Measurements from ENCODE around the gene ADPRHL1.

ADPRHL1 gene

DNA sequence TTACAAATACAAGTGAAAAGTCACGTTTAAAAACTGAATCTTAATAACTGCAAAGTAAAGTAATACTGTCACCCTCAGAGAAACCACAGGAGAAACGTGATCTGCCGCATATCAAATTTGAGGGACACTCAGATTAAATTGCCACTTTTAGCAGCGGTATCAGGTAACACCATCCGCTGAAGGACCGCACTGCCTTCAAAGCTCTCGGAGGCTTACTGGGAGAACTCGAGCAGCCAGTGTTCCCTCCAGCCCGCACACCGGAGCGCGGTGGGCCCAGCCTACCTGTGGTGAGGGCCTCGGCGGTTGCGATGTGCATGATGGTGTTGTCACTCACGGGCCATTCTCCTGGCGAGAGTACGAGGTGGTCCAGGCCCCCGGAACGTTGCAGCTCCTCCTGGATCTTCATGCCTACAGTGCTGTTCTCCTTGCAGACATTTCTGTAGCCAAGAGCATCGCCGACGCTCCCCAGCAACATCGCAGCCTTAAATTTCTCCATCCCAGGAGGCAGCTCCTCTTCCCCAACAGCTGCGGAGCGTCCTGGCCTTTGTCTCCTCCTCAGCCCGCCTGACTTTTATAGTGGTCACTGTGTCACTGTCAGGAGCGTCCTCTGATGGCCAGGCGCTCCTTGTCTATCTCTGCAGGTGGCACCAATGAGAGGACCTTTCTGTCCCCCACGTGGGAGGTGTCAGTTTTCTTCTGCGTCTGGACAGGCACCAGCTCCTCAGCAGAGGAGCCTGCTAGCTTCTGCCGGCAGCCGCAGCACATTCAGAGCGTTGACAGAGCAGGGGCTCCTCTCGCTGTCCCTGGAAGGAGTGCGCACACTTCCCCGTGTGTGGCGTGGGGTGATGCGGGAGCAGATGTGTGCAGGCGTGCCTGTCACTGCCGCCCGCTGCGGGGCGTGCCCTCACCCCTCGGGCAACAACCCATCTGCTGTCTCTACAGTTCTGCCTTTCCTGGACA is at the start of gene ADPRHL1:
Gene ADPRHL1, minus strand, starts transcription at position 547 of the 960 bp plus-strand sequence. Its CDS starts 51 bp downstream, at position 496.
- DNase-seq (ENCODE audit: low read depth in 2 of 2), result no peak

DNA sequence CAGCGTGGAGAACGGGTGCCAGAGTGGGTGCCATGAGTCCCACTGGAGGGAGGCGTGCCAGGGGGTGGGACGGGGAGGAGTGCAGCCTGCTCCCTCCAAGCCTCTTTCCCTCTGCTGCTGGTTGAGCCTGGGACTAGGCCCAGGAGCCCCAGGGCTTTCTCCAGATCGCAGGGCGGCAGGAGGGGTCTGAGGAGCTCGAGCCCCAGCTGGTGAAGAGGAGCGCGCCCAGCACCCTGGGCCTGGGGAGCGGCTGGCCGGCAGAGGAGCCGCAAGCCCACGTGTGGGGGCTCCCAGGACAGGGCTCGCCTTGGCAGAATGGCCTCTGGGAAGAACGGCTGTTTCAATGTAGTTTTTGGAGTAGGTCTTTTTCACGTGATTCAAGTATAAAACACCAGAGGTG is 49.4 kb upstream of the ADPRHL1 start:
- DNase-seq (ENCODE audit: low read depth in 2 of 2), result no peak

- DNase-seq (ENCODE audit: low read depth in 2 of 2), result no peak
Measured at GRCh38 chr13:113500530-113501265, 47.4 kb upstream of the ADPRHL1 start.

DNA sequence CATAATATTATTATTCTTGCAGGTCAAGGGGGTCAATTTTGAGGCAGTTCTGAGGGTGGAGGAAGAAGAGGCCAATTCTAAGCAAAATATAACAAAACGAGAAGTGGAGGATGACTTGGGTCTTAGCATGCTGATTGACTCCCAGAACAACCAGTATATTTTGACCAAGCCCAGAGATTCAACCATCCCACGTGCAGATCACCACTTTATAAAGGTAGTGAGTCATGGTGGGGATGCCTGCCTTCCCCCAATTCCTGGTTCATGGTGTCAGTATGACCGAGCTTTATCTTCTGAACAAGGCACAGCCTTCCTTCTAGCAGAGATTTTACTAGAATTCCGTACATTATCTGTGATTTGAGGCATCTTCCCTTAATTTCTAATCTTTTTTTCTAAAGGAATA is 46.6 kb upstream of the ADPRHL1 start:
- DNase-seq (ENCODE audit: low read depth in 2 of 2), result no peak

DNA sequence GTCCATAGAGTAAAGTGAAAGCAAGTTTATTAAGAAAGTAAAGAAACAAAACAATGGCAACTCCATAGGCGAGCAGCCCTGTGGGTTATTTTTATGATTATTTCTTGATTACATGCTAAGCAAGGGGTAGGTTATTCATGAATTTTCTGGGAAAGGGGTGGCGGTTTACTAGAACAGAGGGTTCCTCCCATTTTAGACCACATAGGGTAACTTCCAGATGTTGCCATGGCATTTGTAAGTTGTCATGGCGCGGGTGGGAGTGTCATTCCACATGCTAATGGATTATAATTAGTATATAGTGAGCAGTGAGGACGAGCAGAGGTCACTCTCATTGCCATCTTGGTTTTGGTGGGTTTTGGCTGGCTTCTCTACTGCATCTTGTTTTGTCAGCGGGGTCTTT is 45.6 kb upstream of the ADPRHL1 start:
- no peak for DNase-seq (ENCODE audit: low read depth in 2 of 2)

- no peak for DNase-seq (ENCODE audit: low read depth in 2 of 2)
Measured at GRCh38 chr13:113497217-113497616, 43.9 kb upstream of the ADPRHL1 start.

DNA sequence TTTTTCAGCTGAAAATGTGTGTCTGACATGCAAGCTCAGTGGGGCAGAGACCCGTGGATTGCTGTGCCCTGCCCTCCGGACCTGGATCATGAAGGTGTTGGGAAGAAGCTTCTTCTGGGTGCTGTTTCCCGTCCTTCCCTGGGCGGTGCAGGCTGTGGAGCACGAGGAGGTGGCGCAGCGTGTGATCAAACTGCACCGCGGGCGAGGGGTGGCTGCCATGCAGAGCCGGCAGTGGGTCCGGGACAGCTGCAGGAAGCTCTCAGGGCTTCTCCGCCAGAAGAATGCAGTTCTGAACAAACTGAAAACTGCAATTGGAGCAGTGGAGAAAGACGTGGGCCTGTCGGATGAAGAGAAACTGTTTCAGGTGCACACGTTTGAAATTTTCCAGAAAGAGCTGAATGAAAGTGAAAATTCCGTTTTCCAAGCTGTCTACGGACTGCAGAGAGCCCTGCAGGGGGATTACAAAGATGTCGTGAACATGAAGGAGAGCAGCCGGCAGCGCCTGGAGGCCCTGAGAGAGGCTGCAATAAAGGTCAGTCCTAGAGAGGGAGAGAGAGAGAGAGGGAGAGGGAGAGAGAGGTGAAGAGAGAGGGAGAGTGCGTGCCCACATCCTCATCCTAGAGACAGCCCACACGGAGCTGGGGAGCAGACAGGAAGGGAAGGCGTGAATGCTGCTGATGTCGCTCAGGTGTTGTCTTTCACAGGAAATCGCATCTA is 42.4 kb upstream of the ADPRHL1 start:
- DNase-seq (ENCODE audit: low read depth in 2 of 2), result no peak

DNA sequence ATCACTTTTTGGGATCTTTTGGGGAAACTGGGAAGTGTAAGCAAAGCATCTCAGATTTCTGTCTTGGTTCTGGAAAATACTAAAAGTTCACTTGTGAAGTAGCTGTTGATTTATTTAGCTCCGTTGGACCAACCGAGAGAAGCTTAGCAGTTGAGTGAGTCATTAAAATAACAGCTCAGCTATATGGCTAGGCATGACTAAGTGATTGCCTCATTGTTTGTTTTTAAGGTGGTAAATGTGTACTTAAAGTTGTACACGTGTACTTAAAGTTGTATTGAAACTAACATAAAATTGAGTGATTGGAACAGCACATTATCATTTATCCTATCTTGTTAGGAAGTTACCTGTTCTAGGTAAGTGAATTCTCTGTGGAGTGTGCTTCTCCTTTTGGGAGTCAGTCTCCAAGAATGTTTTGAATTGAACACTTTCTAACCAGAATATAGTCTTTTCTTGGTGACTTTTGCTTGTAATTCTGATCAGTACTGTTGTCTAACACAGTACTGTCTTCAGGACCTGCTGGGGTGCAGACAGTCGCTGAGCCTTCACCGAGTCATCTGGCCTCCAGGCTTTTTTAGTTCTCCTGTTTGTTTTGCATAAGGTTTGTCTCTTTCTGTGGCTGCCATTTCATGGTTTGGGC is 40.1 kb upstream of the ADPRHL1 start:
- no peak for DNase-seq (ENCODE audit: low read depth in 2 of 2)

- no peak for DNase-seq (ENCODE audit: low read depth in 2 of 2)
Measured at GRCh38 chr13:113491982-113492381, 38.7 kb upstream of the ADPRHL1 start.

GRCh38 chr13:113491418-113491883 is 38.2 kb upstream of the ADPRHL1 start:
- no peak for DNase-seq (ENCODE audit: low read depth in 2 of 2)

DNA sequence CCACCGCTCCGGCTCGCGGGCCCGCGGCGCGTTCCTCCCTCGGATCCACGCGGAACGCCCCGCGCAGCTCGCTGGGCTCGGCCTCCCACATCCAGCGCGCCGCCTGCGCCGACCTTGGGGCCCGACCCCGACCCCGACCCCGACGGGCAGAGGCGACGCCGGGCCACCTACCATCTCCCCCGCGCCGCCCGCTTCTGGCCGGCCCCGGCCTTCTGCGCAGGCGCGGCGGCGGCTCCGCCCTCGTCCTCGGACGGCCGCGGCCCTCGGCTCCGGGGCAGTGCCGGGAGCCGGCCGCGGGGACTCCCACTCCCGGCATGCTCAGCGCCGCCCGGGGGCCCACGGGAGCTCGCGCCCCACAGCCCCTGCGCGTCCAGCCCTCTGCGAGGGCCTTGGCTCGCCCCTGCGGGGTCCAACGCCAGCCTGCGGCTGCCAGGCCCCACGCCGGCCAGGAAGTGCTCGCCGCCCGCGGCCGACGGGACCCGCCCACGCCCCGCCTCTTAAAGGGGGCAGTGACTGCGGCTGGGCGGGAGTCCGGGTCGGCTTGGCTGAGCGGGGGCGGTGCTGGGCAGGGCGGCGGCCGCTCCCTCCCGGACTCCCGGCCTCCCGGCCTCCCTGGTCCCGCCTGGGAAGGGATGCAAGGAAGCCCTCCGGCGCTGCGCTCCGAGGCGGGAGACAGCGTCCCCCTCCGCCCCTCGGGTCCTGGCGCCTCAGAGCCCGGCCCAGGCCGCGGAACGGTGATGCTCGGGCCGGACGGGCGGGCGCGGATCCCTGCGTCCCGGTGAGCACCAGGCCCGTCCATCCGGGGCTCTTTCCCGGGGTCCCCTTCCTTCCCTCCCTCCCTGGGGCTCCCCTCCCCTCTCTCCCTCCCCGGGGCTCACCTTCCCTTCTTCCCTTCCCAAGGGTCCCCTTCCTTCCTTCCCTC is 37.5 kb upstream of the ADPRHL1 start, which contains the start of gene DCUN1D2:
Gene DCUN1D2, minus strand, starts transcription at position 216 of the 922 bp plus-strand sequence. Its CDS starts 42 bp downstream, at position 174.
- DNase-seq (ENCODE audit: low read depth in 2 of 2), result peak; percentile 35 to 63

- peak; percentile 21 to 28 for DNase-seq (ENCODE audit: low read depth in 2 of 2)
Measured at GRCh38 chr13:113489549-113490495, 36.5 kb upstream of the ADPRHL1 start.

DNA sequence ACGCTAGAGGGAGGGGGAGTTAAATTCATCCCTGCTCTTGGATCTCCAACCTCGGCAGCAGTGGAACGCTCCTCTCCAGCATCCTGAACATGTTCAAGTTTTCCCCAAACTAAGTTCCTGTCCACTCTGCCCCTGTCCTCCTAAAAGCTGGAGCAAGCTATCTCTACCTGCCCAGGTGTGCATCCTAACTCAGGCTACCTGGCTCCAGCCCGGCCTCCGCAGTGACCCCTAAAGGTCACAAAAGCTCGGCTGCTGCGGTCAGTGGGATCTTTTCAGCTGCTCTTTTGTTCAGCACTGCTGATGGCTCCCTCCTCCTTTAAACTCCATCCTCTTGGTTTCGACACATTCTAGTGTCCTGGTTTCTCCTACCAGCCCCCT is 35.9 kb upstream of the ADPRHL1 start:
- no peak for DNase-seq (ENCODE audit: low read depth in 2 of 2)

GRCh38 chr13:113488283-113488682 is 35.0 kb upstream of the ADPRHL1 start:
- no peak for DNase-seq (ENCODE audit: low read depth in 2 of 2)

DNA sequence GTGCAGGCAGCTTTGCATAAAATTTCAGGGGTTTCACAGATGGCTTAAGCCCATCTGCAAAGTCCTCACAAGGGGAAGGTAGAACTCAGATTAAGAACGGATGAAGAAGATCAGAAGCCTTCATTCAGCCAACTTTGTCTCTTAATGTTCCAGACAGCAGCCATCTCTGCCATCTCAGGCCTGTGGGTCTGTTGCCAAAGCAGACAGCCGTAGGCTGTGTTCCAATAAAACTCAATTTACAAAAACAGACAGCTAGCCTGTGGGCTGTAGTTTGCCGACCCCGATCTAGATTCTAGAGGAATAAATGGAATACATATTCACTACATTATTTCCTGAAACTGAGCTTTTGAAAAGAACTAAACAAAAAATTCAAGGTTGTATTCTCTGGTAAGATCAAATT is 33.4 kb upstream of the ADPRHL1 start:
- no peak for DNase-seq (ENCODE audit: low read depth in 2 of 2)

DNA sequence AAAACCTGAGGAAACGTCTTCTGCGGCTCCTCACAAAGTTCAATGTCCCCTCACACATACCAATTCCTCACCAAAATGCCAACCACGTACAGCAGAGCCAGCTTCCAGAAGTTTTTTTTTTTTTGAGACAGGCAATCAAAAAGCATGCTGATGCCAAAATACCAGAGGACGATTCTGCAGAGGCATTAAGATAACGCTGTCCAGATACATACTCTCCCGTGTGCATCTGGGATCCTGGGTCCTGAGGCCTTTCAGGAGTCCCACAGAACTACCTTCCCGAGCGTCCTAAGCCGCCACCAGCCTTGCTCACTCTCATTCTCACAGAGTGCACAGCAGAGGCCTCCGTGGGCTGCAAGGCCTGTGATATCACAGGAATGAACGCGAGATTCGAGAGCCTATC is 32.3 kb upstream of the ADPRHL1 start:
- no peak for DNase-seq (ENCODE audit: low read depth in 2 of 2)

DNA sequence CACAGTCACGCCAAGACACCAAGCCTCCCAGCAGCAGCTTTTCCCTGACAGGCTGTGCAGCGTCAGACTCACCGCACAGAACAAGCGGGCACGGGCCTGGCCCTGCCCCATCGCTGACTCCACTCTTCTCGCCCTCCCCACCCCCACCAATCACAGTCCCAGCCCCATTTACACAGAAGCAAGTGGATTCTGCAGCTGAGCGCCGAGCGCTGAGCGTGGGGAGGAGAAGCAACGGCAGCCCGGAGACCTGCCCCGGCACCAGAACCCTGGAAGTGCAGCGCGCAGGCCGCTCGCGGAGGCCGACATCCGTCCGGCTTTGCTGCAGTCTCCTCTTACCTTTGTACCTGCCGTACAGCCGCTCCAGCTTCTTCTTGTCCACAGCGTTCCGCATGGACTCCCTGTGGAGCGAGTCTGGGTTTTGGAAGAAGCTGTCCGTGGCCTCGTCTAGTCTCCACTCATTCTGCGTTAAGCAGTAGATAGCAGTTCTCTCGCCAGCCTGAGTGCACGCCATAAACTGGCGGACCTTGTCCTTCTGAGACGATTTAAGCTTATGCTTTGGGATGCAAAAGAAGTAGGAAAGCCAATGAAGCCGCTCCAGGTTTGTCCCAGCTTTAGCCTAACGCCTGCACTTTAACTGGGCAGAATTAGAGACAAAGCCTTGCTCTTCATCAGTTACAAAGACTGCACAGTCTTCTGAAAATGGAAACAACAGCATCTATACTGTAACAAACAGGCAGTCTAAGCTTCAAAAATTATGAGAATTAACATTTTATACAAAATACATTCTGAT is 30.4 kb upstream of the ADPRHL1 start:
- DNase-seq (ENCODE audit: low read depth in 2 of 2), result no peak

DNA sequence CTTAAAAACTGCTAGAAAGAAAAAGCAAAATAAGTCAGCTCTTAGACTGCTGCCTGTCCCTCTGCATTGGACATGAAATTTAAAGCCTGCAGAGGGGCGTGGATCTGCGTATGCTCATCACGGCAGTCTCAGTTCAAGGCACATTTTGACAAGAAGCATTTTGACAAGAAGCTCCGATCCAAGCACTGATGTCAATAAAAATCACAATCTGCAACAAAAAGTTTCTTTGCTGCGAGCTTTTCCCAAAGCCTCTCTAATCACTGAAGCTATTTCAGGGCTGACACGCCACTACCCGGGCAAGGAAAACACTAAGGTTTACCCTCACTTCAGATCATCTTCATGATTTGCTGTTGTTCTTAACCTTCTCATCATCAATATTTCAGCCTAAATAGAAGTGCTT is 29.8 kb upstream of the ADPRHL1 start:
- no peak for DNase-seq (ENCODE audit: low read depth in 2 of 2)
